Natural killer cell (primary cell): ENCODE results near the gene CASP12. TPM values are rescaled to one million over a fixed set of nuclear protein-coding genes. Genes with fewer than 3 reads are reported as not detected.
"Not testable (repeated sequence)": the region's sequence is repeated elsewhere in the genome, so short reads cannot be mapped to it uniquely, and the experiment has no call there.

ENCODE experiments used
- ATAC-seq, 3 donors: fragments of 150-1000 bp in 2 of 3; fragments of 200-7000 bp in 1 of 3; cut with Tn5 transposase; 1 replicate in 1 of 3; 2 replicates in 2 of 3; pipeline ENCODE4 v1.10.0; 2021; ENCODE audit warnings: mild to moderate bottlenecking in 2 of 3, moderate library complexity in 2 of 3
- DNase-seq, 2 donors: peaks; one replicate each; pipeline versions ENCODE4 v3.0.0 to v3.0.0-alpha.2; 2013 to 2021; ENCODE audit warnings: mixed read lengths in 1 of 2
- H3K27ac ChIP-seq: one replicate; pipeline ENCODE4 v1.5.1; 2013; ENCODE audit warnings: mild to moderate bottlenecking, low read length
- H3K27me3 ChIP-seq: one replicate; pipeline ENCODE4 v1.6.1; 2013; ENCODE audit warnings: low read length; ENCODE audit not compliant: control insufficient read depth, insufficient read depth
- H3K36me3 ChIP-seq: one replicate; pipeline ENCODE4 v1.6.1; 2013; ENCODE audit warnings: low read length; ENCODE audit not compliant: control insufficient read depth, insufficient read depth
- H3K4me1 ChIP-seq: one replicate; pipeline ENCODE4 v1.6.1; 2013; ENCODE audit warnings: low read length; ENCODE audit not compliant: control insufficient read depth, insufficient read depth
- H3K4me3 ChIP-seq: one replicate; pipeline ENCODE4 v1.5.1; 2013; ENCODE audit warnings: low read length
- H3K9me3 ChIP-seq: one replicate; pipeline ENCODE4 v1.6.1; 2013; ENCODE audit warnings: low read length; ENCODE audit not compliant: control insufficient read depth, insufficient read depth
- H3K27ac Mint-ChIP-seq, 2 donors: one replicate each; pipeline ENCODE4 v1.8.0; 2022; ENCODE audit warnings: mild to moderate bottlenecking in 2 of 2, mixed read lengths in 2 of 2, moderate library complexity in 1 of 2
- H3K27me3 Mint-ChIP-seq, 2 donors: one replicate each; pipeline ENCODE4 v1.8.0; 2022; ENCODE audit warnings: low read depth in 2 of 2, mixed read lengths in 2 of 2
- H3K36me3 Mint-ChIP-seq: one replicate; pipeline ENCODE4 v1.8.0; 2022; ENCODE audit warnings: mixed read lengths
- H3K4me1 Mint-ChIP-seq, 2 donors: one replicate each; pipeline ENCODE4 v1.8.0; 2022; ENCODE audit warnings: mixed read lengths in 2 of 2
- H3K4me3 Mint-ChIP-seq: one replicate; pipeline ENCODE4 v1.8.0; 2022; ENCODE audit warnings: mild to moderate bottlenecking, moderate library complexity, mixed read lengths
- H3K9me3 Mint-ChIP-seq, 2 donors: one replicate each; pipeline ENCODE4 v1.8.0; 2022; ENCODE audit warnings: mixed read lengths in 2 of 2
- WGBS: methylation state at CpG from one replicate; pipeline ENCODE4 v1.1.7; 2013; ENCODE audit warnings: missing lambda C conversion rate; ENCODE audit not compliant: insufficient coverage; 5-methylcytosine and 5-hydroxymethylcytosine counted together
- intact Hi-C: fragments of 100-400 bp; cut with micrococcal nuclease; formaldehyde crosslinking; loops from one replicate; pipeline ENCODE4 v1.14.2; 2022
- total RNA-seq, 4 donors: library from RNA; stranded (reverse); fragments of 120-200 nt in 1 of 4; gene quantifications; one replicate each; pipeline versions ENCODE4 v1.2.3 to v1.2.4, GENCODE V29; 2013 to 2022
- TF ChIP-seq, protein P1 (sequence below): fragments of 200-600 bp; IDR thresholded peaks from one replicate; pipeline ENCODE4 v1.8.0; 2022; ENCODE audit warnings: antibody characterized with exemption

The CASP12 gene
- total RNA-seq, 3 donors from 2014 or later (not counting 1 experiment from before 2014, with no cell fraction given): not detected

DNA sequence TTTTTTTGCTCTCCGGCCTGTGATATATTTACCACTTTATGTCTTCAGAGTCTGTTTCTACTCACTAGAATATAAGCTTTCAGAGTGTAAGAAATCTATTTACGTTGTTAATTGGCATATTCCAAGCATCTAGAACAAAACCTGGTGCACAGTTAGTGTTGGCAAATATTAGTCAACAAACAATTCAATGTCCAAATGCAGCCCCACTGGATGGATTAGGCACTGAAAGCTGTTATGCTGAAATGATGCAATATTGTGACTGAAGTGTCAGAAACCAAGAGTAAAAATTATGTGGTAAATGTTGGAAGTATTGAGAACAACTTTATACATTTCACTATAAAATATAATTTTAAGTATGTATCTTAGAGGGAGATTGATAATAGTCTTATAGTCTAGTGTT is 45.3 kb upstream of the CASP12 start:
- H3K36me3 ChIP-seq: peaks cover 58% of the 10 kb centered on the region
- no peak overlapping the region for H3K4me3 ChIP-seq
- no CpG with 5 or more reads among the region's 2 CpGs for WGBS
- H3K9me3 ChIP-seq: no peaks in the 10 kb centered on the region
- ATAC-seq (no peak), DNase-seq (no peak)
- TF ChIP-seq, protein P1, sequence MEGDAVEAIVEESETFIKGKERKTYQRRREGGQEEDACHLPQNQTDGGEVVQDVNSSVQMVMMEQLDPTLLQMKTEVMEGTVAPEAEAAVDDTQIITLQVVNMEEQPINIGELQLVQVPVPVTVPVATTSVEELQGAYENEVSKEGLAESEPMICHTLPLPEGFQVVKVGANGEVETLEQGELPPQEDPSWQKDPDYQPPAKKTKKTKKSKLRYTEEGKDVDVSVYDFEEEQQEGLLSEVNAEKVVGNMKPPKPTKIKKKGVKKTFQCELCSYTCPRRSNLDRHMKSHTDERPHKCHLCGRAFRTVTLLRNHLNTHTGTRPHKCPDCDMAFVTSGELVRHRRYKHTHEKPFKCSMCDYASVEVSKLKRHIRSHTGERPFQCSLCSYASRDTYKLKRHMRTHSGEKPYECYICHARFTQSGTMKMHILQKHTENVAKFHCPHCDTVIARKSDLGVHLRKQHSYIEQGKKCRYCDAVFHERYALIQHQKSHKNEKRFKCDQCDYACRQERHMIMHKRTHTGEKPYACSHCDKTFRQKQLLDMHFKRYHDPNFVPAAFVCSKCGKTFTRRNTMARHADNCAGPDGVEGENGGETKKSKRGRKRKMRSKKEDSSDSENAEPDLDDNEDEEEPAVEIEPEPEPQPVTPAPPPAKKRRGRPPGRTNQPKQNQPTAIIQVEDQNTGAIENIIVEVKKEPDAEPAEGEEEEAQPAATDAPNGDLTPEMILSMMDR: no peak
- Mint-ChIP-seq H3K4me3 (no peak overlapping the region), H3K36me3 (peaks cover 51% of the 10 kb centered on the region), H3K27ac (peak overlapping the region; percentile 24 to 67), H3K9me3 (no peaks in the 10 kb centered on the region), H3K4me1 (peaks cover 25 to 35% of the 10 kb centered on the region in 2 donors), H3K27me3 (no peaks in the 10 kb centered on the region)
- no peaks in the 10 kb centered on the region for H3K27me3 ChIP-seq
- no peaks in the 10 kb centered on the region for H3K4me1 ChIP-seq
- no peak overlapping the region for H3K27ac ChIP-seq
- intact Hi-C loops: loop anchor here (10.0 kb wide), 1 partner anchor 61 kb away; no protein-coding TSS in a partner anchor

DNA sequence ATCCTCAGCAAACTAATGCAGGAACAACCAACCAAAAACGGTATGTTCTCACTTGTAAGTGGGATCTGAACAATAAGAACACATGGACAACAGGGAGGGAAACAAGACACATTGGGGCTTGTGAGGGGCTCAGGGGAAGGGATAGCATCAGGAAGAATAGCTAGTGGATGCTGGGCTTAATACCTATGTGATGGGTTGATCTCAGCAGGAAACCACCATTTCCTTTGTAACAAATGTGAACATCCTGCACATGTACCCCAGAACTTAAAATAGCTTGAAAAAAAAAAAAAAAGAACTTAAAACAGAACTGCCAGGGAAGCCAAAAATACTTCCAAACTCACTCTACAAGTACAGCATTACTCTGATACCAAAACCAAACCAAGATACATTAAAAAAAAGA is 36.3 kb upstream of the CASP12 start:
- peak in 1 of 2 donors; percentile 53 for DNase-seq
- WGBS: 0% methylated on average over 1 of the region's 1 CpG
- TF ChIP-seq, protein P1: no peak
- Mint-ChIP-seq H3K4me3 (peak overlapping the region; percentile 77), H3K27me3 (no peaks in the 10 kb centered on the region), H3K9me3 (peaks cover 4 to 6% of the 10 kb centered on the region in 2 donors), H3K4me1 (peaks cover 31 to 37% of the 10 kb centered on the region in 2 donors), H3K27ac (peak overlapping the region in 1 of 2 donors; percentile 73), H3K36me3 (peaks cover 33% of the 10 kb centered on the region)
- Histone ChIP-seq H3K27me3 (no peaks in the 10 kb centered on the region), H3K9me3 (no peaks in the 10 kb centered on the region), H3K27ac (no peak overlapping the region), H3K4me3 (no peak overlapping the region), H3K36me3 (no peaks in the 10 kb centered on the region), H3K4me1 (peaks cover 8% of the 10 kb centered on the region)
- intact Hi-C loops: no loop called here
- peak; percentile 64 to 79 (median 64) for ATAC-seq

DNA sequence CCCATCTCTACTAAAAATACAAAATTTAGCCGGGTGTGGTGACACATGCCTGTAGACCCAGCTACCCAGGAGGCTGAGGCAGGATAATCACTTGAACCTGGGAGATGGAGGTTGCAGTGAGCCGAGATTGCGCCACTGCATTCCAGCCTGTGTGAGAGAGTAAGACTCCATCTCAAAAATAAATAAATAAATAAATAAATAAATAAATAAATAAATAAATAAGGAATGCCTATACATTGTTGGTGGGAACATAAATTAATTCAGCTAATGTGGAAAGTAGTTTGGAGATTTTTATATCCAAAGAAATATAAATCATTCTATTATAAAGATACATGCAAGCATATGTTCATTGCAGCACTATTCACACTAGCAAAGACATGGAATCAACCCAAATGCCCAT is 35.8 kb upstream of the CASP12 start:
- DNase-seq, H3K27me3 Mint-ChIP-seq, H3K27ac ChIP-seq, intact Hi-C loops, H3K36me3 ChIP-seq, H3K27me3 ChIP-seq, ATAC-seq, H3K9me3 ChIP-seq, H3K9me3 Mint-ChIP-seq, H3K4me1 ChIP-seq, H3K4me3 ChIP-seq: not testable (repeated sequence)
- 67% methylated on average over 2 of the region's 3 CpGs for WGBS
- Mint-ChIP-seq H3K36me3 (peaks cover 38% of the 10 kb centered on the region), H3K4me3 (peak overlapping the region; percentile 77), H3K4me1 (peaks cover 31 to 37% of the 10 kb centered on the region in 2 donors), H3K27ac (peak overlapping the region in 1 of 2 donors; percentile 73)

DNA sequence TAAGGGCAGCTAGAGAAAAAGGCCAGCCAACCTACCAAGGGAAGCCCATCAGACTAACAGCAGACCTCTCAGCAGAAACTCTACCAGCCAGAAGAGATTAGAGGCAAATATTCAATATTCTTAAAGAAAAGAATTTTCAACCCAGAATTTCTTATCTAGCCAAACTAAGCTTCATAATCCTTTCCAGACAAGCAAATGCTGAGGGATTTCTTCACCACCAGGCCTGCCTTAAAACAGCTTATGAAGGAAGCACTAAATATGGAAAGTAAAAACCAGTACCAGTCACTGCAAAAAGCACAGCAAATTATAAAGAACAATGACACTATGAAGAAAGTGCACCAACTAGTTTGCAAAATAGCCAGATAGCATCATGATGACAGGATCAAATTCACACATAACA is 30.6 kb upstream of the CASP12 start:
- H3K4me1 Mint-ChIP-seq: peaks cover 7 to 8% of the 10 kb centered on the region in 2 donors

More for the DNA sequence above, 30.6 kb upstream of the CASP12 start:
- TF ChIP-seq, protein P1: no peak
- no peaks in the 10 kb centered on the region for H3K27me3 ChIP-seq
- H3K9me3 Mint-ChIP-seq: peaks cover 10 to 18% of the 10 kb centered on the region in 2 donors
- no peaks in the 10 kb centered on the region for H3K36me3 ChIP-seq
- no peak overlapping the region for H3K4me3 Mint-ChIP-seq
- peaks cover 1% of the 10 kb centered on the region for H3K4me1 ChIP-seq
- no peak overlapping the region for H3K4me3 ChIP-seq
- H3K9me3 ChIP-seq: no peaks in the 10 kb centered on the region
- ATAC-seq (no peak), DNase-seq (no peak)
- intact Hi-C loops: no loop called here
- H3K36me3 Mint-ChIP-seq: peaks cover 49% of the 10 kb centered on the region
- H3K27me3 Mint-ChIP-seq: no peaks in the 10 kb centered on the region
- no peak overlapping the region for H3K27ac Mint-ChIP-seq
- no peak overlapping the region for H3K27ac ChIP-seq
